Dermis microvascular lymphatic vessel endothelial cell (primary cell): ENCODE results near the gene SMARCC1. TPM values are rescaled to one million over a fixed set of nuclear protein-coding genes. Genes with fewer than 3 reads are reported as not detected.

Source experiments
- DNase-seq, 2 donors: peaks; one replicate each; pipeline versions ENCODE4 v3.0.0 to v3.0.0-alpha.2; 2010; ENCODE audit warnings: low read depth in 2 of 2
- total RNA-seq: library from RNA; depleted of rRNA; stranded (reverse); fragments of >200 nt; gene quantifications from 2 replicates; pipeline ENCODE4 v1.2.1, GENCODE V29; 2014

SMARCC1 gene
- total RNA-seq, 1 donor from 2014 or later: 25.7 TPM

DNA sequence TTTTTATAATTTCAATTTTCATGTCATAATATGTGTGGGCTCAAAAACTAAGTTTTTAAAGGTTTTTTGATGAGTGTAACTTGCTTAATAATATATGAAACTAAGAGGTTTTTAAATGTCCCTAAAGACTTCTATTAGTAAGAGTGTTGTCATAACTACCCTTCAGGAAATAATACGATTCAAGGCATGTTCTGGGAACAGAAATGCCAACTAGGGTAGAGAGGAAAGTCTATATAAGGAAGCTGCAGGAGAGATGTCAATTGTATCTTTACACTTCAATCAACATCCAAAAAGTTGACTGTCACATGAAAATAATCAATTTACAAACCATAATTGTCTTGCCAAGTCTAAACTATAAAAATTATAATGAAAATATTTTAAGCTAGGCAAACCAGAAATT is 76.3 kb downstream of the SMARCC1 start:
- peak; percentile 20 to 47 for DNase-seq

GRCh38 chr3:47704237-47704612 is 77.5 kb downstream of the SMARCC1 start:
- DNase-seq: no peak

GRCh38 chr3:47701388-47701787 is 80.3 kb downstream of the SMARCC1 start:
- no peak for DNase-seq

- DNase-seq: no peak
Observed at GRCh38 chr3:47692158-47692557, 89.5 kb downstream of the SMARCC1 start.

GRCh38 chr3:47688488-47688887 is 93.2 kb downstream of the SMARCC1 start:
- DNase-seq: no peak

DNA sequence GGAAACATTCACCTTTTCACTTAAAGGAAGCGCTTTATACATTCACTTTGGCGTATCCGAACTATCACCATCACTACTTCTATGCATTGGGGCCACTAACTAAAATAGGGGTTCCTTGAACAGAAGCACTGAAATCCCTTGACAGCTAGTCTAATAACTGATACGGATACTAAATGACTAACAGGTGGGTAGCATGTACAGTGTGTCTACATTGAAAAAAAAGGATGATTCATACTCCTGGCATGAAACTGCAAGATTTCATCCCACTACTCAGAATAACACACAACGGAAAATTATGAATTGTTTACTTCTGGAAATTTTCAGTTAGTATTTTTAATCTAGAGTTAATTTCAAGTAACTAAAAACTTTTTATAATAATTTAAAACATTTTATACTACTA is 96.7 kb downstream of the SMARCC1 start:
- DNase-seq: peak in 1 of 2 donors; percentile 53

- no peak for DNase-seq
Observed at GRCh38 chr3:47681016-47681415, 100.7 kb downstream of the SMARCC1 start.

DNA sequence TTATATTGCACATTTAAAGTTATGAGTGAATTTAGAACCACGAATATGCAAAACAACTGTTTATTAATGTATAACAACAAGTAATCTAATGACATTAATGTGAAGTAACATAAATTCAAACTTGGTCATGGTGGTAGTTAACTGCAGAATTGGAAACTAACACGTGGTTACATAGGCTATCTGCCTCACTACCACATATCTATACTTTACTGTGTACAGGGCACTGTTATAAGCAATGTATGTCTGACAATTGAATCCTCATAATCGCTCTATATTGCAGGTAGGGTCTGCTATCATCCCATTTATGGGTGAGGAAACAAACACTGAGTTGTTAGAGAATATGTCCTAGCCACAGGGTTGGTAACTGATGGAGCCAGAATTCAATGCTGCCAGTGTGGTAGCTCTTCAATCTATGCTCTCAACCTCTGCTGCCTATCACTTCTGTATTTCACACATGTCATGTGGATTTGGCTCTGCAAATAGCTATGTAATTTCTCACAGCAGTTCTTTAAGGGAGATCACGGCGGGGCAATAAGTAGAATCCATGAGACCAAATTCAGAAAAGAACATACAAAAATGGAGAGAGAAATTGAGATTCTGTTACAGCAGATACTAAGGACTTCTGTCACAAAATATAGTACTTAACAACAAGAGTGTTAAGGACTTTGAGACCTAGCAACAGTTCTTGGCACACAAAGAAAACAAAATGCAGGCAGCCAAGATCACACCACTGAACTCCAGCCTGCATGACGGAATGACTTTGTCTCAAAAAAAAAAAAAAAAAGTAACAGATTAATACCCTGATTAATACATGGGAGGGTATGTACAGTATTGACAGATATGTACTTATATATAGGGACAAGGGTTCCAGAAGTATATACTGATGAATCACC is 103.0 kb downstream of the SMARCC1 start:
- no peak for DNase-seq

DNA sequence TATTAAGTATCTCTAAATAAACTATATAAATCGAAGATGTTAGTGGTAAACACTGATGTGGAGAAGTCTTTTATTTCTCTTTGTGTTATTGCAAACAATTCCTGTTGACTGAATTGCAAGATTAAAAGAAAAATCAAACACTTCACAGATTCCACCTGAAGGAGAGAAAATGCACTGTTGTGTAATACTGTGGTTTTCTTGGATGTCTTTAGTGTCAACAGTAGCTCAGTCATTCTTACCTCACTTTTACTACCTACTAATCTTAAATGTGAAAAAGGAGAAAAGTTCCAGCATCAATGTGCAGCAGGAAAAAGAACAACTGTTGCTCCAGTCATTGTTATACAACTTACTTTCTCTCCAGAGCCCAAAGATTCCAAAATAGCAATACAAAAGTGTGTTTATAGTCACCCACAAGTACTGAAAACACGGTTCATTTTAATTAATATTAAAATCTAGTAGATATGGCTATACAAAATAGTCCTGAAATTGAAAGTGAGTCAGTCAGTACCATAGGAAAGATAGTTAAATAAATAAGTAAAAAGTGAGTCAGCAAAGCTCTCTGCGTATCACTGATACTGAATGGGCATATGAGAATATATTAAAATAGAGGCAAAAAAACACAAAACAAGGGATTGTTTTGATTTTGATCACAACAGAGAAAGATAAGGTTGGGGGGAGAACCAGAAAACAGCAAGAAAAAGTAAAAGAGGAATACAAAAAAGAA is 112.5 kb downstream of the SMARCC1 start:
- peak in 1 of 2 donors; percentile 10 for DNase-seq

- DNase-seq: no peak
Observed at GRCh38 chr3:47666118-47666517, 115.6 kb downstream of the SMARCC1 start.

DNA sequence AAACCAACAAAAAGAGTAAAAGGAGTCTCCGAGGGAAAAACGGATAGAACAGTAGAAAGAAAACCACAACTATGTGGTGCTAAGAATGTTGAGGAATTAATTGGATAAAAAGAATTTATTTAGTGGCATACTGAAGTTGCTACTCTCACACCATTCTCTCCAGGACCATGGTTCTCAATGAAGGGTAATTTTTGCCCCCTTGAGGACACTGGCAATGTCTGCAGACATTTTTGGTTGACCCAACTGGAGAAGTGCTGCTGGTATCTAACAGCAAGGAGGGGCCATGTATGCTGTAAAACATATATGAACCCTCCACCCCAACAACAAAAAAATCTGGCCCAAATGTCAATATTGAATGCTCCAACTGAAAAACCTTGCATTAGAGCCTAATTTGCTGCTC is 117.2 kb downstream of the SMARCC1 start:
- DNase-seq: no peak

GRCh38 chr3:47663630-47664240 is 118.0 kb downstream of the SMARCC1 start:
- DNase-seq: no peak

GRCh38 chr3:47661121-47661752 is 120.5 kb downstream of the SMARCC1 start:
- DNase-seq: peak in 1 of 2 donors; percentile 19

GRCh38 chr3:47658444-47658843 is 123.2 kb downstream of the SMARCC1 start:
- no peak for DNase-seq

DNA sequence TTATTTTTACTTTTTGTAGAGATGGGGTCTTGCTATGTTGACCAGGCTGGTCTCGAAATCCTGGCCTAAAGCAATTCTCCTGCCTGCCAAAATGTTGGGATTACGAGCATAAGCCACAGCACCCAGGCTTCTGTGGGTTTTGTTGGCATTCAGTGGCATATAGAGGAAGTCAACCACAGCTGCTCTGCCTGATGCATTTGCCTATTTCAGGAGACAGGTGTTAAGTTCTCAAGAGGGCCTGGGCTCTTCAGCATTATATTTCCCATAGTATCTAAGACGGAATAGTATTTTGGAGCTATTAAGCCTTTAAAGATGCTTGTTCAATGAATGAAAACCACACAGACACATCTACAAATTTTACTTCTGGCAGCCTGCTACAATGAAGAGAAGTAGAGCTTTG is 129.6 kb downstream of the SMARCC1 start:
- no peak for DNase-seq

GRCh38 chr3:47650294-47650693 is 131.4 kb downstream of the SMARCC1 start:
- DNase-seq: no peak

GRCh38 chr3:47647550-47647949 is 134.1 kb downstream of the SMARCC1 start:
- DNase-seq: no peak

DNA sequence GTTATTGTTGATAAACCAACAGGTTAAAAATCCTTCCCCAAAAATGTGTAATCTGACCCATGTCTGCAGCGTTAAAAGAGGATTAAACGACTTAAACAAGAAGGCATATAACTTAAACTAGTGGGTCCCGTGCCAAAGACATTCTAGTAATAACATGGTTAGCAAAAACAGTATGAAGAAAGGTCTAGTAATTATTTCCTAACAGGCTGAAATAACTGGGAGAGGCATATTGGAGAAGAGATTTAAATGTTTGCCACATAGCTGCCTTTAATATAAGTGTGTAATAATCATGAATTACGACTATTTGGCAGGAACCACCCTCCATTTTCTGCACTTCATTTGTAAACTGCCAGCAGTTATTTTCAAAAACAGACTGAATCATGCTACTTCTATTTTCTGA is 135.3 kb downstream of the SMARCC1 start:
- DNase-seq: no peak

DNA sequence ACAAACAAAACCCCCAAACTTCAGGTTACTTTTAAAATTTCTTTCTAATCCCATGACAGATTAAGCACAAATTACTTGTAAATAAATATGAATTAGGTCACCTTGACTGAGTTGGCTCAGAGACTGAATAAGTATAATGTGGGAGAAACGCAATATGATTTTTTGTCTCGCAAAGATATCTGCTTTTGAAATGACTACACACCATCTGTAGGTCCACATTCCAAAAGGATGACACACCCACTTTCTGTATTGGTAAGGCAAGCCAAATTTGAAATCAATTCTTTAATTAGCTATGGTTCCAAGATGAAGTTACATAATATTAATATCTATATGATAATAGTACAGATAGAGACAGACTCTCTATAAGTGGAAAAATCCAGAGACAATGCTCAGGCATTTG is 136.1 kb downstream of the SMARCC1 start:
- DNase-seq: no peak

- DNase-seq: no peak
Observed at GRCh38 chr3:47643092-47643491, 138.6 kb downstream of the SMARCC1 start.

DNA sequence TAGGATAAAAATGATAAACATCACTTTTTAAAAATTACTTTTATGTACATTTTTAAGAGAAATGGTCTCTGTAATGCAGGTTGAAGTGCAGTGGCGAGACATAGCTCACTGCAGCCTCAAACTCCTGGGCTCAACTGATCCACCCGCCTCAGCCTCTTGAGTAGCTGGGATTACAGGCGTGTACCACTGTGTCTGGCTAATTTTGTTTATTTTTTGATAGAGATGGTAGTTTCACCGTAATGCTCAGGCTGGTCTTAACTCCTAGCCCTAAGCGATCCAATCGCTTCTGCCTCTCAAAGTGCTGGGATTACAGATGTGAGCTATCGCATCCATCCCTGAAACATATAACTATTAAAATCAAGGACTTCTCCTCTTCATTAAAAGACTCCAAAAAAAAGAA is 140.0 kb downstream of the SMARCC1 start:
- DNase-seq: no peak

- DNase-seq: no peak
Observed at GRCh38 chr3:47636921-47637320, 144.8 kb downstream of the SMARCC1 start.
